SH-SY5Y (cell line): Measurements from ENCODE around the gene ABCC1.

Source experiments
- GATA2 ChIP-seq: IDR thresholded peaks from 2 replicates; pipeline ENCODE4 v1.6.1; 2011; ENCODE audit warnings: mild to moderate bottlenecking, low read depth, low read length
- GATA3 ChIP-seq: IDR thresholded peaks from 2 replicates; pipeline ENCODE4 v1.6.1; 2011; ENCODE audit warnings: low read depth, mild to moderate bottlenecking, low read length, moderate library complexity

The ABCC1 gene

DNA sequence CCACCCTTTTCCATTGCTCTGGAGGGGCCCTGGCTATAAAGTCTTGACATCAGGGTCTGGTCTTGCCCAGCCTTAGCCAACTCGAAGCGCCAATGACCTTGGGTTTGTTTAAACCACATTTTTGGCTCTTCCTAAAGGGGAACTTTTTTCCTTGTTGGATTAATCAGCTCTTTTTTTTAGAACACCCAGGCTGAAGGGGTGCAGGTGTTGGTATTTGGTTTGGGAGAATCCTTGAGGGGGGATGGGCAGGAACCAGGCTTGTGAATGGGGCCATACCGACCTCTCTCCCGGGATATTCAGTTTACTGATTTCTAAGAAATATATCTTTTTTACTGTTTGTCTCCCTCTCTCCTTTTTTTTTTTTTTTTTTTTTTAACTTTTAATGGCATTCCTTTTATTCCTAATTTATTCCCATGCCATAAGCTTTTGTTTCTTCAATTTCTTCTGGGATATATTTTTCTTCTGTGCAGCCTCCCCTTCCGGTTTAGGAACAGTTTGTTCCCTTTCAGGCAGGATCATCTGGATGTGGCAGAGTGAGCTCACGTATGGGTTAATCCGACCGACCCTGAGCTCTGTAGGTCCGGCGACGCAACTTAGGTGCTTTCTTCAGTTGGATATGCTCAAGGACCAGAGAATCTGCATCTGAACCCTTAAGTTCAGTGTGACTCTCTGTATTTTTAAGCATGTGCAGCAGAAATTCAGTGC is 144.4 kb downstream of the ABCC1 start:
- no peak for TF ChIP-seq GATA3
- TF ChIP-seq GATA2, result no peak

DNA sequence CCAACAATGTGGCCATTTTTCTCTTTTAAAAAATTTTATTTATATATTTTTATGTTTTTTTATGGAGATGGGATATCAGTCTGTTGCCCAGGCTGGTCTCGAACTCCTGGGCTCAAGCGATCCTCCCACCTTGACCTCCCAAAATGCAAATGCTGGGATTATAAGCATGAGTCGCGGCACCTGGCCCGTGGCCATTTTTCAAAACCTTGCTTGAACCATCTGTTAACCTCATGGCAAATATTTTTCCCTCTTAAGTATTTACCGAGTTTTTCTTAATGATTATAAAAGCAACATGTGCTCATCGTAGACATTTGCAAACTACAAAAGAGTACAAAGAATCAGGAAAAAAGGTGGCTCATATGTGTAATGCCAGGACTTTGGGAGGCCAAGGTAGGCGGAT is 146.2 kb downstream of the ABCC1 start:
- TF ChIP-seq GATA3, result no peak
- TF ChIP-seq GATA2, result no peak

DNA sequence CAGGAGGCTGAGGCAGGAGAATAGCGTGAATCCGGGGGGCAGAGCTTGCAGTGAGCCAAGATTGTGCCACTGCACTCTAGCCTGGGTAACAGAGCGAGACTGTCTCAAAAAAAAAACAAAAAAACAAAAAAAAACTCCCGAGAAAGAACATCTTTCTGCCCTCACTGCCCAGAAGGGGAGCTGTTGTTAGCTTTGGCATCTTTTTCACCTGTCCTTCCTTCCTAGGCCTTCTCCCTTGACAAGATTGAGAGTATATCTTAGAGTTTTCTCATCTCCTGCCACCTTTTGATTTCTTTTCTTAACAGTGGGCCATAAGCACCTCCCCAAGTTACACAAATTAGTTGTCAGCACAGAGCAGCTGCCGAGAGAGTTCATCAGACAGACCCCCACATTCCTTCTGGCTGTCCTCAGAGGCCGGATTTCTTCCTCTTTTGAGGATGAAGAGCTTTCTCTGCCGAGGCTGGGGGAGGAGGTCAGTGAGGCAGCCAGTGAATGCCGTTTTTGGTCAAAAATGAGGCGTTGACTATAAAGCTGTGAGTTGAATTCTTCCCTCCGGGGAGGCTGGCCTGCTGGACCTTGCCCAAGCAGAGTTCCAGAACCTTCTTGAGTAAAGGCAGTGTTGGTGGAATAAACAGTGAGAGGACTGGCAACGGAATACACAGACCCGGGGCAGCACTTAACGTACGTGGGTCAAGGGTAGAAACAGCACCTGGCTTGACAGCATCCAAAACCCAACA is 146.9 kb downstream of the ABCC1 start:
- TF ChIP-seq GATA3, result no peak
- TF ChIP-seq GATA2, result no peak

DNA sequence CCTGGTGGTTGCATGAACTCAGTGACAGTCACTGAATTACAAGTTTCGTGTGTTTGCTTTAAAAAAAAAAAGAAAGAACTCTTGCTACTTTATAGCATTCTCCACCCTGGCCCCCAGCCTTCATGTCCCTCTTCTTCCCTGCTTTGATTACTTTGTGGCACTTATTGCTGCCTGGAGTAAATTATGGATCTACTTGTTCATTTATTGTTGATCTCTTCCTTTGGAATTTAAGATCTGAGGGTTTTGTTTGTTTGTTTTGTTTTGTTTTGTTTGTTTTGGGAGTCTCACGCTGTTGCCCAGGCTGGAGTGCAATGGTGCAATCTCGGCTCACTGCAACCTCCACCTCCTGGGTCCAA is 147.4 kb downstream of the ABCC1 start:
- TF ChIP-seq GATA3 (no peak), GATA2 (no peak)

DNA sequence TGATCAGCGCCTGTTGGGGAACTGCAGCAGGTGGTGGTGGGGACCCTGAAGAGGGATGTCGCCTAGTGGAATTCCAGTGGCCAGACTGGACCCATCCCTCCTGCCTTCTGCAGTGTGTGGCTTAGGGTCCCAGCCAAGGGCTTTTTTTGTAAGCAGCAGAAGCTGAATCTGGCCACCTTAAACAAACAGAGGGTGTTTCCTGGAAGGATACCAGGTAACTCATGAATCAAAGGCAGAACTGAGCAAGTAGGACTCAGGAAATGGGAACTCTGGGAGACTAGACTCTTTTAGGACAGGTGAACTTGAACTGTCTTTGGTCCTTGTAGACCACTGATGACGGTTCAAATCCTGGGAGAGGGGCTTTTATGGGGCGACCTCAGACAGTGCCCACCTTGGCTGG is 149.9 kb downstream of the ABCC1 start:
- TF ChIP-seq GATA3, result no peak
- TF ChIP-seq GATA2, result no peak

DNA sequence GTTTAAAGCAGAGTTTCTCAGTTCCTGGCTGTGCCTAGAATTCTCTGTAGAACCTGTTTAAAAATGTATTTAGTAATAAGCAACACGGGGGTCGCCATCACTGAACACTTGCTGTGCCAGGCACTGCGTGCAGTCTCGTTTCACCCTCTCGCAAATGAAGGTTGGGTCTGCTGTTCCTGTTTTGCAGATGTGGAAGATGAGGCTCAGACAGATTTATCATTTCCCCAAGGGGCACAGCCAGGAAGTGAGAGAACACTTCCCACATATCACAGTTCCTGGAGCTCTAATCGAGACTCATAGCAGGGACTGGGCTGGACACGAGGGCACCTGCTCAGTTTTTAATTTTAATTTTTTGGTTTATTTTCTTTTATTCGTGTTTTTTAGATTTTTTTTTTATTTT is 151.2 kb downstream of the ABCC1 start:
- TF ChIP-seq GATA3 (no peak), GATA2 (no peak)

DNA sequence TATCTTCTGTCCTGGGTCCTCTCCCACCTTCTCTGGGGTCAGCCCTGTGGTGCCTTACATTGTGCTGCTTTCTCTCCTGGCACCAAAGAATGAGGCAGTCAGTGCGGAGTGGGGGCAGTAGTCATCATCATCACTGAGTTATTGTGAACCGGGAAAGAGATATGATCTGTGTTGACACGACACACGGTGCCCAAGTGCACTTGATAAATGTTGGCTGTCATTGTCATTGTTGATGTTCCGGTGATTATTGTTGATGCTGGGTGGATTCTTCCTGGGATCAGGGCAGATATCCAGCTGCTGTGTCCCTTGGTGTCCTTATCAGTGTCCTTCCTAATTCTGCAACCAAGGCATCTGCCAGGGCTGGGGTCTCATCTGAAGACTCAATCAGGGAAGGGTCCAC is 152.2 kb downstream of the ABCC1 start:
- no peak for TF ChIP-seq GATA2
- no peak for TF ChIP-seq GATA3

DNA sequence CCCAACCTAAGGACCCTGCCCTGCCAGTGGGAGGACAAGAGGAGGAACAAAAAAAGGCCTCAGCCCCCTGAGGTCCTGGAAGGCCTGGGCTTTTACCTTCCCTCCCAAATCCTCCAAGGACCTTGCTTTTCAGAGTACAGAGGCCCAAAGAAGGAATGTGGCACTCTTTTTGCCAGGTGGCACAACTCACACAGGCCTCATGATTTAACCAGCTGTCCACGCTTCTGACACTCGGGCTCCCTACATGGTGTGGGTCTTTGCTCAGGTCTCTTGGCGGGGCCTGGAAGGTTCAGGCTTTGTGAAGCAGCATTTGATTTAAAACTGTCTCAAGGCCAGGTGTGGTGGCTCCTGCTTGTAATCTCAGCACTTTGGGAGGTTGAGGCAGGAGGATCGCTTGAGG is 153.3 kb downstream of the ABCC1 start:
- no peak for TF ChIP-seq GATA3
- no peak for TF ChIP-seq GATA2

DNA sequence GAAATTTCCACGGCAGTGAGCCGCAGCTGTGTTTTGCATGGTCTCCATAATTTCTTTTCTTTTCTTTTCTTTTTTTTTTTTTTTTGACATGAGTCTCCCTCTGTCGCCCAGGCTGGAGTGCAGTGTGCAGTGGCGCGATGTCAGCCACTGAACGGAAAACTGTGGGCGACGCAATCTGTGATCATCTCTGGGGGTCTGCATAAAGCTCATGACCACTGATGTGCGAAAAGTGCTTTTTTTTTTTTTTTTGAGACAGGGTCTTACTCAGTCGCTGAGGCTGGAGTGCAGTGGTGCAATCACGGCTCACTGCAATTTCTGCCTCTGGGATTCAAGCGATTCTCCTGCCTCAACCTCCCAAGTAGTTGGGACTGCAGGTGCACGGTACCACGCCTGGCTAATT is 156.2 kb downstream of the ABCC1 start:
- TF ChIP-seq GATA3 (no peak), GATA2 (no peak)

DNA sequence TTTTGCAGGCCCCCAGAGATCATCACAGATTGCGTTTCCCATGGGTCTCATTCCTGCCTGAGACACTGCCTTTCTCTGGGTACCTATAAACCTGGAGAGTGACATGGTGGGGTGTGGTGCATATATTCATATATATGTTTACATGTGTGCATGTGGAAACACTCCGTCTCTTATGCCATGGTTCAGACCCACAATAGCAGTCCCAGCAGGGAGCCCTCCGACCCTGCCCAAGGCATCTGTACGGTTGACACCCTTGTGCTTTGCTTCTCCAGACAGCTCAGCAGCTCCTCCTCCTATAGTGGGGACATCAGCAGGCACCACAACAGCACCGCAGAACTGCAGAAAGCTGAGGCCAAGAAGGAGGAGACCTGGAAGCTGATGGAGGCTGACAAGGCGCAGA is 157.1 kb downstream of the ABCC1 start:
- TF ChIP-seq GATA3, result no peak
- TF ChIP-seq GATA2, result no peak

DNA sequence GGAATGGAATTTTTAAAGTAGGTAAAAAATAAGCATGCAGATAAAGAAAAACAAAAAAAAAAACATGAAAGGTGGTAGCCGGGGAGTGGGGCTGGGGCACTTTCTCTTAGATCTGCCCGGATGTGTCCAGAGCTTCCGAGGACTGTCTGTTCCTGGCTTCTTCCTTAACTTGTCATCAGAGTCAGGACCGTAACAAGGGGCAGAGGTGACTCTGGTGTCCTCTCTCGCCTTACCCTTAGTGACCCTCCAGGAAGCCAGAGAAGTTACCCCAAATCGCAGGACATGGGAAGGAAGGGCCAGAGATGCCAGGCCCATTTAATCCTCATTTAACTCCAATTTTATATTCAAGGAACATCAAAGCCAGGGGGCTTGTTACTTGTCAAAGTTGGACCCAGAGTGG is 158.4 kb downstream of the ABCC1 start:
- TF ChIP-seq GATA2 (no peak), GATA3 (no peak)

DNA sequence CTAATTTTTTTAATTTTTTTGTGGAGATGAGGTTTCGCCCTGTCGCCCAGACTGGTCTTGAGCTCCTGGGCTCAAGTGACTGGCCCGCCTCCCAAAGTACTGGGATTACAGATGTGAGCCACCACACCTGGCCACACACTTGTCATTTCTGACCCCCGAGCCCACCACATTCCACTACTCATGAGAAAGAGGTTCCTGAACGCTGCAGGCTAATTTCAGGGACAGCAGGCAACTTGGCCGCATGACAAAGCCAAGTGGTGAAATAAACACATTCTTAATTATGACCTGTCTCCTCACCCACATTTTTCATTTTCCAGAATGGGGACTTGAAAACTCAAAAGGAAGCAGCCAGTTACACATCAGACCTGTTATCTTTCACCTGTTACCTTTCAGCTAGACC is 159.3 kb downstream of the ABCC1 start:
- TF ChIP-seq GATA3, result no peak
- no peak for TF ChIP-seq GATA2

DNA sequence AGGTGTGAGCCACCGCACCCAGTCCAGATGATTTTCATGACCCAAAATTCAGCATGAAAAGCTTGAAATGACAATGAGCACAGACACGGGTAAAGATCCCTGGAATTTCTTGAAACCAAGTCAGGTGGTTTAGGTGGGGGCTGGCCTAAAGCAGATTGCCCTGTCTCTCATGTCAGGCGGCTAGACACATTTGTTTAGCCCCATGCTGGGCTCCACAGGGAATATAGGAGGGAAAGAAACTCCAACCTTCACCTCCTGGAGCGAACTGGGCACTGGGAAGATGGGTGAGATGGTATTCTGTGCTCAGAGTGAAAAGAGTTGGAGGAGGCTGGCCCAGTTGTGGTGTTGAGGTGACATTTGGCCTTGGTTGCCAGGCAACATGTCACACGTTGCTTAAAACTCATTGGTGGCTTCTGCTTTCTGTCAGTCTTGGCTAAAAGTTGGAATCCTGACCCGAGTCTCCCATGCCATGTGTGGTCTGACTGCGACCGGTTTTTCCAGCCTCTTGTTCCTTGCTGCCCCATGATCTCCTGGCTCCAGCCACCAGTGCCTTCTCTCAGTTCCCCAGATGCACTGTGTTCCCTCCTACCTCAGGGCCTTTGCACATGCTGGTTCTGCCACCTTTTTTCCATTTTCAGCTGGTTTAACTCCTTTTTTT is 160.2 kb downstream of the ABCC1 start:
- TF ChIP-seq GATA3 (no peak), GATA2 (no peak)

DNA sequence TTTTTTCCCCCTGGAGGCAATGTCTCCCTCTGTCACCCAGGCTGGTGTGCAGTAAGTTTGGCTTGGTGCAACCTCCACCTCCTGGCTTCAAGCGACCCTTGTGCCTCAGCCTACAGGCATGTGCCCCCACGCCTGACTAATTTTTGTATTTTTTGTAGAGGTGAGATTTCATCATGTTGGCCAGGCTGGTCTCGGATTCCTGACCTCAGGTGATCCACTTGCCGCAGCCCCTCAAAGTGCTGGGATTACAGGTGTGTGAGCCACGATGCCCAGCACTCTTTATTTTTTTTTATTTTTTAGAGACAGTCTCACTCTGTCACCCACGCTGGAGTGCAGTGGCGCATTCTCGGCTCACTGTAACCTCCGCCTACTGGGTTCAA is 160.7 kb downstream of the ABCC1 start:
- TF ChIP-seq GATA3, result no peak
- no peak for TF ChIP-seq GATA2

DNA sequence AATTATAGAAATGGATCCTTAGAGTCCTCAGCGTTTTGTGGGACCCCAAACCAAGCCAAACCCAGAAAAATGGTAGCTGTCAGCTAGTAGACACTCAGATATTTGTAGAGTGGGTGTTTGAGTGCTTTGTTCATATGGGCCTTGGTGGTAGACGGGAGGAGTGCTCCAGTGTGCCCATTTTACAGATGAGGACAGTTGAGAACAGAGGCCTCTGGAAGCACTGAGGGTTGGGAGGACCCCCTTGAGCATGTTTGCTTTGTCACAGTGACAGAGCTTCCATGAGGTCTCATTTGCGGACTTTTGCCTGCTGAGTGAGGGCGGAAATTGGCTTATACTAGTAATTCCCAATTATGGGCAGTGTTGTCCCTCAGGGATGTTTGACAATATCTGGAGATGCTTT is 162.2 kb downstream of the ABCC1 start:
- no peak for TF ChIP-seq GATA3
- no peak for TF ChIP-seq GATA2

DNA sequence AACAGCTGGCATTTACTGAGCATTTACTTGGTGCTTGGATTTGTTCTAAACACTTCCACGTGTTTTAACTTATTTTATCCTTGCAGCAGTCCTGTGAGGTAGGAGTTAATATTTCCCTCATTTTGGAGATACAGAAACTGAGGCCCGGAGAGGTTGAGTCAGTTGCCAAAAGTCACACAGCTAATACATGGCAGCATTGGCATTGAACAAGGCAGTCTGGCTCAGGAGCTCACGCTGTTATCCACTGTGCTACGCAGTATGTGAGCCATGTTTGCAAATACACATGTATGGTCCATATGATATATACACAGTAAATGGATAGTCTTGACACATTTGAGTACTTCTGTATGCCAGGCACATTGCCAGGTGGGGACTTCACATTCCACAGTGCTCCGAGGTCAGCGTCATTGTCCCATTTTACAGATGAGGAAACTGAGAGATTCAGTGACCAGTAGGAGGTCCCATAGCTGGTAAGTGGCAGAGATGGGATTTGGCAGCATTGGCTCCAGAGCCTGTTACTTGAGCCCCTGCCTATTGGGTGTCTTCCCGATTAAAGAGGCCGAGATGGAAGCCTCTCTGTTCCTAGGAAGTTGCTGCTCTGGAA is 163.1 kb downstream of the ABCC1 start:
- TF ChIP-seq GATA3, result no peak
